ENCODE data around the gene SLC38A11. TPM values are rescaled to one million over a fixed set of nuclear protein-coding genes. Genes with fewer than 3 reads are reported as not detected.

The SLC38A11 gene
- total RNA-seq, 1 donor = not detected

DNA sequence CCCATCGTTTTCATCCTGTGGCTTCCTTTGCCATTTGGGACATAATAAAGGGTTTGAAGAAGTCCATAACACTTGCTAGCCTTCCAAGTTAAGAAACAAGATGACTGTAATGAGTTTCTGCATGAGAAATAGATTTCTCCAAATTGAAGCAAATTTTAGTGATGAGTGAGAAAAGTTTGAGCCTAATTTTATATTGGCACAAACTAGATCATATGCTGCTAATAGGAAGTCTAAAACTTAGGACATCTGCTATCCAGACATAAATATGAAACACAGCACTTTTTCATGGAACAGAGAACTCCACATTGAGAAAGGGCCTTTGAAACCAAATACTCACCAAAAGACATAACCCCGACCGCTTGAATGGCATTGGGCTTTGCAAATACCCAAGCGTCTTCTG is 39.8 kb downstream of the SLC38A11 start:
- TF ChIP-seq, protein P1, sequence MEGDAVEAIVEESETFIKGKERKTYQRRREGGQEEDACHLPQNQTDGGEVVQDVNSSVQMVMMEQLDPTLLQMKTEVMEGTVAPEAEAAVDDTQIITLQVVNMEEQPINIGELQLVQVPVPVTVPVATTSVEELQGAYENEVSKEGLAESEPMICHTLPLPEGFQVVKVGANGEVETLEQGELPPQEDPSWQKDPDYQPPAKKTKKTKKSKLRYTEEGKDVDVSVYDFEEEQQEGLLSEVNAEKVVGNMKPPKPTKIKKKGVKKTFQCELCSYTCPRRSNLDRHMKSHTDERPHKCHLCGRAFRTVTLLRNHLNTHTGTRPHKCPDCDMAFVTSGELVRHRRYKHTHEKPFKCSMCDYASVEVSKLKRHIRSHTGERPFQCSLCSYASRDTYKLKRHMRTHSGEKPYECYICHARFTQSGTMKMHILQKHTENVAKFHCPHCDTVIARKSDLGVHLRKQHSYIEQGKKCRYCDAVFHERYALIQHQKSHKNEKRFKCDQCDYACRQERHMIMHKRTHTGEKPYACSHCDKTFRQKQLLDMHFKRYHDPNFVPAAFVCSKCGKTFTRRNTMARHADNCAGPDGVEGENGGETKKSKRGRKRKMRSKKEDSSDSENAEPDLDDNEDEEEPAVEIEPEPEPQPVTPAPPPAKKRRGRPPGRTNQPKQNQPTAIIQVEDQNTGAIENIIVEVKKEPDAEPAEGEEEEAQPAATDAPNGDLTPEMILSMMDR (IDR thresholded peaks at IDR 0.05; ENCODE audit: extremely low read depth, low read depth, low read length) = no peak
- DNase-seq (ENCODE audit: insufficient read length, low spot score, missing footprints) = no peak

DNA sequence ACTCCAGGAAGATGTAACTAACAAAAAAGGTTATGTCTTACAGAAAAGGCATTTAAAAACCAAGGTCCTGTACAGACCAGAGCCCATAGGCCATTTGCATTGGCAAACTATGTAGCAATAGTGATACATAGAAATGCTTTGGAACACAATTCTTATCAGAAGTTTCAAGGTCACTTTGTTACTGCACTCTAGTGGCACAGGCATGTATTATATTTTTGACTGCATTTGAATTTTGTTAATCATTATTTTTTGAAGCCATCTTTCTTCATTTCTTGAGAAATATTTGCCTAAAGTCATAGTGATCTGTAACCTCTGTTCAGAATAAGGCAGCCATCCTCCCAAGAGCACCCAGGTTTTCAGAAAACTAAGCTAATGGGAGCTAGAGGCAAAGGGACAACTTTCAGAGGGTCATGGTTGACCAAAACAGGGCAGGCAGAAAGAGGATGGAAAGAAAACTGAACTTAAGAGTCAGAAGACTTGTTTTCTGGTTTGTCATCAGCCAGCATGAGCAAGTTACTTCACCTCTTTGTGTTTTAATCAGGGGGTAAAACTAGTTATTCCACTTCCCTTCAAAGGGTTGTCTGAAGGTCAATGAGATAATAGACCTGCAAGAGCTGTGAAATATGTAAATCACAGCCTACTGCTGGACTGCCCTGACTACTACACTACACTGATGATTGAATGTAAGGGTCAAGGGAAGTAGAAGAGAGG is 41.5 kb downstream of the SLC38A11 start:
- no peak for DNase-seq (ENCODE audit: insufficient read length, low spot score, missing footprints)
- TF ChIP-seq, protein P1 (IDR thresholded peaks at IDR 0.05; ENCODE audit: extremely low read depth, low read depth, low read length) = peak; percentile 51
- H3K27me3 ChIP-seq (ENCODE audit: insufficient read depth, low read length) = no peaks in the 10 kb centered on the region
- peaks cover 5% of the 10 kb centered on the region for H3K4me1 ChIP-seq (ENCODE audit: insufficient read depth, low read length)
- H4K20me1 ChIP-seq (ENCODE audit: insufficient read depth, low read length) = no peaks in the 10 kb centered on the region
- no peak overlapping the region for H3K4me2 ChIP-seq (ENCODE audit: insufficient read depth, low read length)
- H3K4me3 ChIP-seq (ENCODE audit: insufficient read depth, low read length) = no peak overlapping the region
- no peak overlapping the region for H3K27ac ChIP-seq (ENCODE audit: low read depth, low read length)
- no peaks in the 10 kb centered on the region for H3K36me3 ChIP-seq (ENCODE audit: insufficient read depth, low read length)
- peak overlapping the region; percentile 79 for H2AFZ ChIP-seq (ENCODE audit: low read length)
- no peaks in the 10 kb centered on the region for H3K9me3 ChIP-seq (ENCODE audit: low read depth, low read length)
- no peaks in the 10 kb centered on the region for H3K79me2 ChIP-seq (ENCODE audit: insufficient read depth, low read length)

More for the DNA sequence above, 39.8 kb downstream of the SLC38A11 start:
- Histone ChIP-seq H3K27ac (ENCODE audit: low read depth, low read length) (no peak overlapping the region), H3K79me2 (ENCODE audit: insufficient read depth, low read length) (no peaks in the 10 kb centered on the region), H3K4me1 (ENCODE audit: insufficient read depth, low read length) (peaks cover 5% of the 10 kb centered on the region), H3K36me3 (ENCODE audit: insufficient read depth, low read length) (no peaks in the 10 kb centered on the region), H3K27me3 (ENCODE audit: insufficient read depth, low read length) (no peaks in the 10 kb centered on the region), H4K20me1 (ENCODE audit: insufficient read depth, low read length) (no peaks in the 10 kb centered on the region), H3K9me3 (ENCODE audit: low read depth, low read length) (no peaks in the 10 kb centered on the region), H3K4me2 (ENCODE audit: insufficient read depth, low read length) (no peak overlapping the region), H2AFZ (ENCODE audit: low read length) (no peak overlapping the region), H3K4me3 (ENCODE audit: insufficient read depth, low read length) (no peak overlapping the region)

DNA sequence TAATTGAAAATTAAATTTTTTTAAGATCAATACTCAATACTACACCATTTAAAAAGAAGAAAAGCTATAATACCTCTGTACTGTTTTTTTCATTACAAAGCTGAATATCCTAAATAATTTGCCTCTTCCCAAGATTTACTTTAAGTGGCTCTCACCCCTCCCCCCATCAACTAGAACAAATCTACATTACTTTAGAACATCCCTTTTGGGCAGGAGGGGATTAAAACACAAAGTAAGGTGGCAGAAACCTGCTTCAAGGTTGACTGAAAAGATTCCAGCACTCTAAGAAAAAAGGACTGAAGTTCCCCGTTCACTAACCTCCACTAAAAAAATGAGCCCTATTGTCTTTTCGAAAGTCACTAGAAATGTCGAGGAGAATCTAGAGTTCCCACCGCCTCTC is 42.3 kb downstream of the SLC38A11 start:
- no peak for DNase-seq (ENCODE audit: insufficient read length, low spot score, missing footprints)
- Histone ChIP-seq H3K4me2 (ENCODE audit: insufficient read depth, low read length) (no peak overlapping the region), H3K4me1 (ENCODE audit: insufficient read depth, low read length) (peaks cover 5% of the 10 kb centered on the region), H3K27ac (ENCODE audit: low read depth, low read length) (no peak overlapping the region), H4K20me1 (ENCODE audit: insufficient read depth, low read length) (no peaks in the 10 kb centered on the region), H2AFZ (ENCODE audit: low read length) (no peak overlapping the region), H3K27me3 (ENCODE audit: insufficient read depth, low read length) (no peaks in the 10 kb centered on the region), H3K9me3 (ENCODE audit: low read depth, low read length) (no peaks in the 10 kb centered on the region), H3K4me3 (ENCODE audit: insufficient read depth, low read length) (no peak overlapping the region), H3K36me3 (ENCODE audit: insufficient read depth, low read length) (no peaks in the 10 kb centered on the region), H3K79me2 (ENCODE audit: insufficient read depth, low read length) (no peaks in the 10 kb centered on the region)
- TF ChIP-seq, protein P1 (IDR thresholded peaks at IDR 0.05; ENCODE audit: extremely low read depth, low read depth, low read length) = no peak

- Histone ChIP-seq H3K4me3 (ENCODE audit: insufficient read depth, low read length) (no peak overlapping the region), H3K27me3 (ENCODE audit: insufficient read depth, low read length) (no peaks in the 10 kb centered on the region), H3K79me2 (ENCODE audit: insufficient read depth, low read length) (no peaks in the 10 kb centered on the region), H3K4me1 (ENCODE audit: insufficient read depth, low read length) (peaks cover 5% of the 10 kb centered on the region), H3K9me3 (ENCODE audit: low read depth, low read length) (no peaks in the 10 kb centered on the region), H3K4me2 (ENCODE audit: insufficient read depth, low read length) (no peak overlapping the region), H3K36me3 (ENCODE audit: insufficient read depth, low read length) (no peaks in the 10 kb centered on the region), H4K20me1 (ENCODE audit: insufficient read depth, low read length) (no peaks in the 10 kb centered on the region), H3K27ac (ENCODE audit: low read depth, low read length) (no peak overlapping the region), H2AFZ (ENCODE audit: low read length) (no peak overlapping the region)
- TF ChIP-seq, protein P1 (IDR thresholded peaks at IDR 0.05; ENCODE audit: extremely low read depth, low read depth, low read length) = no peak
- no peak for DNase-seq (ENCODE audit: insufficient read length, low spot score, missing footprints)
Observed at GRCh38 chr2:164911832-164912231, 43.5 kb downstream of the SLC38A11 start.

All from osteoblast (primary cell).